MCF 10A (cell line): ENCODE results near the gene EPDR1. TPM values are rescaled to one million over a fixed set of nuclear protein-coding genes. Genes with fewer than 3 reads are reported as not detected.

Experiments
- BruUV-seq: library from RNA; stranded (reverse); fragments of 400-500 nt; replicated peaks from 2 replicates; lab custom pipeline; 2021; lab: Mats Ljungman, UMichigan
- CTCF ChIA-PET: fragments of 300-600 bp; sonication (Branson Sonifier 250); formaldehyde crosslinking; extraction: SDS; loops from one replicate; lab custom pipeline; 2021; ENCODE audit warnings: antibody characterized with exemption, inconsistent platforms; lab: Yijun Ruan, JAX
- POLR2A ChIA-PET: fragments of 300-600, 350-650 bp; sonication (Branson Sonifier 250); formaldehyde crosslinking; extraction: SDS; loops from one replicate; lab custom pipeline; 2020; ENCODE audit warnings: antibody characterized with exemption, inconsistent platforms; lab: Yijun Ruan, JAX
- DNase-seq: peaks from one replicate; pipeline ENCODE4 v3.0.0-alpha.2; 2018; ENCODE audit not compliant: unreplicated experiment
- H3K27ac Mint-ChIP-seq: one replicate; pipeline ENCODE4 v1.8.0; 2022; ENCODE audit warnings: mild to moderate bottlenecking, low read depth, mixed read lengths; ENCODE audit not compliant: unreplicated experiment
- H3K27me3 Mint-ChIP-seq: one replicate; pipeline ENCODE4 v1.8.0; 2022; ENCODE audit warnings: mixed read lengths; ENCODE audit not compliant: insufficient read depth, unreplicated experiment
- H3K36me3 Mint-ChIP-seq: one replicate; pipeline ENCODE4 v1.8.0; 2022; ENCODE audit warnings: mild to moderate bottlenecking, moderate library complexity, mixed read lengths; ENCODE audit not compliant: insufficient read depth, unreplicated experiment
- H3K4me1 Mint-ChIP-seq: one replicate; pipeline ENCODE4 v1.8.0; 2022; ENCODE audit warnings: mixed read lengths; ENCODE audit not compliant: insufficient read depth, unreplicated experiment
- H3K4me3 Mint-ChIP-seq: one replicate; pipeline ENCODE4 v1.8.0; 2022; ENCODE audit warnings: mild to moderate bottlenecking, moderate library complexity, mixed read lengths; ENCODE audit not compliant: unreplicated experiment
- H3K9me3 Mint-ChIP-seq: one replicate; pipeline ENCODE4 v1.8.0; 2022; ENCODE audit warnings: mixed read lengths; ENCODE audit not compliant: unreplicated experiment
- intact Hi-C: fragments of 100-400 bp; cut with micrococcal nuclease; formaldehyde crosslinking; loops from 2 replicates; pipeline ENCODE4 v1.14.1; 2022
- total RNA-seq: library from RNA; stranded (reverse); gene quantifications from 2 replicates; pipeline ENCODE4 v1.2.3, GENCODE V29; 2022
- TF ChIP-seq, protein P1 (sequence below): fragments of 200-600 bp; IDR thresholded peaks from one replicate; pipeline ENCODE4 v1.8.0; 2022; ENCODE audit warnings: antibody characterized with exemption, mild to moderate bottlenecking; ENCODE audit not compliant: unreplicated experiment

The EPDR1 gene
- total RNA-seq, 1 experiment from 2014 or later, result not detected

DNA sequence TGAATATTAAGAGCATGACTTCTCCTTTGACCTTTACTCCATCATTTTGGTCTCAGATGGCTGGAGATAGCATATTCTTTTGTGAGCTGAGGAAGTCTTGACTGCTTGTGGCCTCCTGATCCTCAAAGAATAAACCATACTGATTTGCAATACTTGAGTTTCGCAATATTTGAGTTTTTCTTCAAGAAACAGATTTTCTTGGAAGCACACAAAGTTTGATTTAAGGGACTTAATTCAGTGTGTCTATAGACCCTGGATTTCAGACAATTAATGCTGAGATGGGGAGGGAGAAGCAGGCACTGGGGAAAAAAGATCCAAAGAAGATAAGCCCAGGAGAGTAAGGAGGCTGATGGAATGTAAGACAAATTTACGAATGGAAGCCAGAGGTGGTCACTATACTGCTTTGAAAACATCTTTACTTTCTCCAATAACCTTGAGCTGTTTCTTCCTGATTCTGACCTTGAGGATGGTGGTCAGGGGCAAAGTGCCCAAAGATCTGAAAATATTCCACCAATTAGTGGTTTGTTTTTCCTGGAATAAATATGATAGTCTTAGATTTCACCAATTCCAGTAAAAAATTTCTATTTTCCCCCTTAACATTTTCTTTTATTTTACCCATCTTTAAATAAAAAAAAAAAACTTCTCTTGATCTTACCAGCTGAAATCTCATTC, 7.5 kb downstream of the EPDR1 start:
- Mint-ChIP-seq H3K4me3 (no peak overlapping the region), H3K4me1 (no peaks in the 10 kb centered on the region), H3K36me3 (no peaks in the 10 kb centered on the region), H3K27ac (no peak overlapping the region), H3K27me3 (peaks cover 7% of the 10 kb centered on the region), H3K9me3 (peaks cover 5% of the 10 kb centered on the region)
- BruUV-seq, result no TSS peak
- intact Hi-C loops, result no loop called here
- DNase-seq, result no peak
- ChIA-PET POLR2A (no interaction called here), CTCF (no interaction called here)
- TF ChIP-seq, protein P1, sequence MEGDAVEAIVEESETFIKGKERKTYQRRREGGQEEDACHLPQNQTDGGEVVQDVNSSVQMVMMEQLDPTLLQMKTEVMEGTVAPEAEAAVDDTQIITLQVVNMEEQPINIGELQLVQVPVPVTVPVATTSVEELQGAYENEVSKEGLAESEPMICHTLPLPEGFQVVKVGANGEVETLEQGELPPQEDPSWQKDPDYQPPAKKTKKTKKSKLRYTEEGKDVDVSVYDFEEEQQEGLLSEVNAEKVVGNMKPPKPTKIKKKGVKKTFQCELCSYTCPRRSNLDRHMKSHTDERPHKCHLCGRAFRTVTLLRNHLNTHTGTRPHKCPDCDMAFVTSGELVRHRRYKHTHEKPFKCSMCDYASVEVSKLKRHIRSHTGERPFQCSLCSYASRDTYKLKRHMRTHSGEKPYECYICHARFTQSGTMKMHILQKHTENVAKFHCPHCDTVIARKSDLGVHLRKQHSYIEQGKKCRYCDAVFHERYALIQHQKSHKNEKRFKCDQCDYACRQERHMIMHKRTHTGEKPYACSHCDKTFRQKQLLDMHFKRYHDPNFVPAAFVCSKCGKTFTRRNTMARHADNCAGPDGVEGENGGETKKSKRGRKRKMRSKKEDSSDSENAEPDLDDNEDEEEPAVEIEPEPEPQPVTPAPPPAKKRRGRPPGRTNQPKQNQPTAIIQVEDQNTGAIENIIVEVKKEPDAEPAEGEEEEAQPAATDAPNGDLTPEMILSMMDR, result no peak

DNA sequence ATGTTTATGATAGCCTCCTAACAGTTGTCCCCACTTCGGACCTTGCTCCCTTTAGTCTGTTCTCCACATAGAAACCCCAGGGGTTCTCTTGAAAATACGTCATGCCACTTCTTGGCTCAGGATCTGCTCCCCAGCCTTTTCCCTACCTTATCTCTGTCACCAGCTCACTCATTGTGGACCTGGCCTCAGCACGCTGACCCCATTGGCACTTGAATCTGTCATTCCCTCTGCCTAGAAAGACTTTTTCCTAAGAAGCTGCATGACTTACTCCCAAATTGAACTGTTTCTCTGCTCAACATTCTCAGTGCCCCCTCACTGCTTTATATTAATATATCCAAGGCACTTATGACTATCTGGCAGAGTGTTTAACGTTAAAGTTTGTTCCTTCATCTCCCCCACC, 8.4 kb downstream of the EPDR1 start:
- H3K36me3 Mint-ChIP-seq, result no peaks in the 10 kb centered on the region
- CTCF ChIA-PET, result interaction anchor here (1.3 kb wide), 1 partner anchor 13 kb away, joined by 3 read pairs; the partner anchor contains the start of gene SFRP4

DNA sequence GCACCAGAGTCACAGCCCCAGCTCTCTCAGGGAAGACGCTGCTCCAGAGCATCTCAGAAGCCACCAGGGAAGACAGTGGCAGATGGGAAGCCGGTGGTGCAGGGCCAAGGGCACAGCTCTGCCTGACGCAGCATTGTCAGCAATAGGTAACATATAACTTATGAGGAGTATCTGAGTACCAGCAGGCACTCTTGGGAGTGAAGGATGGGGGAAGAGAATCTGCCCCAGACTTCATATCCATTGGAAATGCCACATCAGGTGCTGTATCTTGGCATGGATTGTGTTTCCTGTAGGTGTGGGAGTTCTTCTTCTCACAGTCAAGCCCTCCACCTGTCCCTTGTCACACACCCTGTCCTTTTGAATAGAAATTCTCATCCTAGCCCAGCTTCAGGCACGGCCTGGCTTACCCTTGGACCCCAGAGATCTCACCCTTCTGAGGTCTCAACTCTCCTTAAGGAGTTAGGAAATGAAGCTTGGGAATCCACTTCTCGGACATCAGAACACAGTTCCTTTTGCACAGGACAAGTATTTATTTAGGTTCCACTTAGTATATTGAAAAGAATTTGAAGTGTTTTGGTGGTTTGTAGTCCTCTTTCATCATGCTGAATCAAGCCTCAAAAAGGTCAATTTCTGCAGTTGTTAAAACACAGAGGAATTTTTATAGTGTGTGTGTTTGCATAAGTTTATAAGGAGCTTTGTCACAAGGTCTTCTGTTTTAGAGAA, 9.9 kb downstream of the EPDR1 start:
- Mint-ChIP-seq H3K9me3 (no peaks in the 10 kb centered on the region), H3K36me3 (no peaks in the 10 kb centered on the region), H3K4me1 (no peaks in the 10 kb centered on the region), H3K4me3 (no peak overlapping the region), H3K27me3 (no peaks in the 10 kb centered on the region), H3K27ac (no peak overlapping the region)
- ChIA-PET POLR2A (interaction anchor here (0.6 to 0.8 kb wide), 2 partner anchors 11 to 1883 kb away, joined by 3 read pairs; no protein-coding TSS in a partner anchor), CTCF (interaction anchor here (0.7 to 1.5 kb wide), 3 partner anchors 14 to 30 kb away, joined by 3 read pairs; partner anchors contain the start of gene SFRP4)
- TF ChIP-seq, protein P1, result no peak
- no peak for DNase-seq
- intact Hi-C loops, result no loop called here
- no TSS peak for BruUV-seq

More for the DNA sequence above, 8.4 kb downstream of the EPDR1 start:
- Mint-ChIP-seq H3K9me3 (no peaks in the 10 kb centered on the region), H3K4me1 (no peaks in the 10 kb centered on the region), H3K27ac (no peak overlapping the region), H3K4me3 (no peak overlapping the region), H3K27me3 (no peaks in the 10 kb centered on the region)
- POLR2A ChIA-PET, result no interaction called here
- TF ChIP-seq, protein P1, result no peak
- DNase-seq, result no peak
- BruUV-seq, result no TSS peak
- intact Hi-C loops, result no loop called here

DNA sequence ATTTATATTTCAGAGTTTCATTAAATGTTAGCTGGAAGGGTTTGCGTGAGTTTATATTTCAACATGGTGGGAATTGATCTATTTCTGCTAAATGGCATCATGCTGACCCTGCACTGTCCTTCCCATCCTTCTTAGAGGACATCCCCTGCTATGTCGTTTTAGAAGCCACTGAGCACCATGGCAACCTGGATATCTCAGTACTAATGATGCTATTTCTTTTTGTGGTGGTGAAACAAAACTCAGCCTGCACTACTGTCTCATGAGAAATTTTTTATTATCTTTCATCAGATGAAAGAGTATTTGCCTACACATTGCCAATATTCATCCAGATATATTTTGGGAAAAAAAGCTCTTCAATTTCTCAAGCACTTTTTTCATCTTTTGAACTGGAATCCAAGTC, 12.1 kb downstream of the EPDR1 start:
- Mint-ChIP-seq H3K9me3 (no peaks in the 10 kb centered on the region), H3K4me1 (no peaks in the 10 kb centered on the region), H3K4me3 (no peak overlapping the region), H3K36me3 (no peaks in the 10 kb centered on the region), H3K27me3 (no peaks in the 10 kb centered on the region), H3K27ac (no peak overlapping the region)
- DNase-seq, result no peak
- ChIA-PET POLR2A (no interaction called here), CTCF (no interaction called here)
- intact Hi-C loops, result no loop called here
- TF ChIP-seq, protein P1, result no peak
- no TSS peak for BruUV-seq
